Left lung (tissue), 10 donors: ENCODE results near the gene TTYH1. TPM values are rescaled to one million over a fixed set of nuclear protein-coding genes. Genes with fewer than 3 reads are reported as not detected.

ENCODE experiments used
- ATAC-seq: fragments of 200-7000 bp; cut with Tn5 transposase; one replicate; pipeline ENCODE4 v1.9.1; 2020; ENCODE audit warnings: moderate library complexity
- DNase-seq, 4 donors: peaks; one replicate each; pipeline ENCODE4 v3.0.0-alpha.2; 2013 to 2020
- H3K27ac ChIP-seq, 2 donors: fragments of 200-600 bp; sonication (generic) in 1 of 2; one replicate each; pipeline versions ENCODE4 v1.5.0 to v1.8.0; 2020 to 2021
- H3K27me3 ChIP-seq, 2 donors: fragments of 200-600 bp; sonication (generic) in 1 of 2; one replicate each; pipeline versions ENCODE4 v1.5.0 to v1.8.0; 2020 to 2021
- H3K36me3 ChIP-seq, 2 donors: fragments of 200-600 bp; sonication (generic) in 1 of 2; one replicate each; pipeline versions ENCODE4 v1.5.0 to v1.8.0; 2020 to 2021
- H3K4me1 ChIP-seq, 2 donors: fragments of 200-600 bp; one replicate each; pipeline ENCODE4 v1.8.0; 2021
- H3K4me3 ChIP-seq, 2 donors: fragments of 200-600 bp; sonication (generic) in 1 of 2; one replicate each; pipeline versions ENCODE4 v1.5.0 to v1.8.0; 2020 to 2021; ENCODE audit warnings: mild to moderate bottlenecking in 1 of 2
- H3K9me3 ChIP-seq, 2 donors: fragments of 200-600 bp; sonication (generic) in 1 of 2; one replicate each; pipeline versions ENCODE4 v1.5.0 to v1.8.0; 2020 to 2021
- intact Hi-C, 2 donors: fragments of 100-400 bp; cut with DNase I; formaldehyde crosslinking; loops; one replicate each; pipeline versions ENCODE4 v1.11.2 to v1.14.2; 2022
- polyA plus RNA-seq, 6 donors: library from polyadenylated mRNA; unstranded; fragments of 120-200 nt; gene quantifications; one replicate each; pipeline ENCODE4 v1.2.1, GENCODE V29; 2013; ENCODE audit not compliant: insufficient read length in 6 of 6
- total RNA-seq, 2 donors: library from RNA; stranded (reverse); fragmentation: NEBNext Ultra II Directional; extraction: Animal tissue kit (Norgen Biotek cat#: 25700); gene quantifications; one replicate each; pipeline ENCODE4 v1.2.1, GENCODE V29; 2021
- TF ChIP-seq, protein P1 (sequence below), 2 donors: fragments of 200-600 bp; sonication (generic) in 1 of 2; IDR thresholded peaks; one replicate each; pipeline versions ENCODE4 v1.5.0 to v1.8.0; 2021; ENCODE audit warnings: antibody characterized with exemption in 2 of 2
- donor health status: DM: no; HTN: yes; CAD: no.
- donor health status: DM: no; HTN: no; CAD: no.

The TTYH1 gene
- total and polyA plus RNA-seq, 8 donors = 2.3 to 13.4 (median 4.7) TPM; not detected in 2

DNA sequence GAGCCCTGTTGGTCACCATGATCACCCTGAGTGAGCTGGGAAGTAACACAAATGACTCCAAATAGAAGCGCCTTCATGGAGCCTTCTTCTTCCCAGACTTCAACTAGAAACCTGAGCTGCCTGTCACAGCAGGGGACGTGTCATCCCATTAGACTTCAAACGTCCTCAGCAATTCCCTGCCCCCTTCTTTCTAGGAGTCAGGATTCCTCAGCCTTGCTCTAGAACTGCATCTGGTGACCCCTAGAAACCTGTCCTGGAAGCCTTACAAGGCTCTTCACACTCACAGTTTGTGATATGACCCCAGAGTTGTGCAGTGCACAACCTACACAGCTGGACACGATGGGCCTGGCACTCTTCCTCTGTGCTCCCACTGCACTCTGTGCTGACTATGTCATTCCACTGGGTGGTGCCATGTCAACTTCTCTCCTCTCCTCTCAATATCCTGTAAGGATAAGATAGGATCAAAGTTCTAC, 23.6 kb upstream of the TTYH1 start:
- DNase-seq (no peak), ATAC-seq (no peak)
- no peak overlapping the region for H3K27ac ChIP-seq
- TF ChIP-seq, protein P1, sequence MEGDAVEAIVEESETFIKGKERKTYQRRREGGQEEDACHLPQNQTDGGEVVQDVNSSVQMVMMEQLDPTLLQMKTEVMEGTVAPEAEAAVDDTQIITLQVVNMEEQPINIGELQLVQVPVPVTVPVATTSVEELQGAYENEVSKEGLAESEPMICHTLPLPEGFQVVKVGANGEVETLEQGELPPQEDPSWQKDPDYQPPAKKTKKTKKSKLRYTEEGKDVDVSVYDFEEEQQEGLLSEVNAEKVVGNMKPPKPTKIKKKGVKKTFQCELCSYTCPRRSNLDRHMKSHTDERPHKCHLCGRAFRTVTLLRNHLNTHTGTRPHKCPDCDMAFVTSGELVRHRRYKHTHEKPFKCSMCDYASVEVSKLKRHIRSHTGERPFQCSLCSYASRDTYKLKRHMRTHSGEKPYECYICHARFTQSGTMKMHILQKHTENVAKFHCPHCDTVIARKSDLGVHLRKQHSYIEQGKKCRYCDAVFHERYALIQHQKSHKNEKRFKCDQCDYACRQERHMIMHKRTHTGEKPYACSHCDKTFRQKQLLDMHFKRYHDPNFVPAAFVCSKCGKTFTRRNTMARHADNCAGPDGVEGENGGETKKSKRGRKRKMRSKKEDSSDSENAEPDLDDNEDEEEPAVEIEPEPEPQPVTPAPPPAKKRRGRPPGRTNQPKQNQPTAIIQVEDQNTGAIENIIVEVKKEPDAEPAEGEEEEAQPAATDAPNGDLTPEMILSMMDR (IDR thresholded peaks at IDR 0.05) = no peak
- H3K4me3 ChIP-seq = no peak overlapping the region
- H3K27me3 ChIP-seq = peaks cover 4 to 90% of the 10 kb centered on the region in 2 donors
- peaks cover 0 to 45% of the 10 kb centered on the region in 2 donors for H3K4me1 ChIP-seq
- H3K36me3 ChIP-seq = no peaks in the 10 kb centered on the region
- no peaks in the 10 kb centered on the region for H3K9me3 ChIP-seq
- intact Hi-C loops = loop anchor here in 1 of 2 donors (10.0 kb wide), 1 partner anchor 67 kb away; no protein-coding TSS in a partner anchor

DNA sequence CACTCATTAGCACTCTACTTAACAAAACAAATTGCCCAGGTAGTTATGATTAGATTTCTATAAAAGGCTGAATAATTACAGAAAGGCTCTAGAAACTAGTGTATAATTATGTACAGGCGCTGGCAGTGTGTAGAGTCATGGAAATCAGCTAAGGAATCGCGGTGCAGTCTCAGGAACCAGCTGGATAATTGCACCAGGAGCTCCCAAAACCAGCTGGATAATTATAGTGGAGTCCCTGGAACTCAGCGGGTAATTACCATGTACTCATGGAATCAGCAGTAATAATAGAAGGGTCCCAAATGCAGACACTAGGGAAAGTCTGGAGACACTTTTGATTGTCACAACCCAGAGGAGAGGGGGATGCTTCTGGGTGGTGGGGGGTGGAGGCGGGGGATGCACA, 23.2 kb upstream of the TTYH1 start:
- DNase-seq (no peak), ATAC-seq (no peak)
- TF ChIP-seq, protein P1 (IDR thresholded peaks at IDR 0.05) = no peak
- peaks cover 0 to 40% of the 10 kb centered on the region in 2 donors for H3K4me1 ChIP-seq
- H3K27ac ChIP-seq = no peak overlapping the region
- intact Hi-C loops = loop anchor here in 1 of 2 donors (10.0 kb wide), 1 partner anchor 67 kb away; no protein-coding TSS in a partner anchor
- no peak overlapping the region for H3K4me3 ChIP-seq
- peaks cover 4 to 90% of the 10 kb centered on the region in 2 donors for H3K27me3 ChIP-seq
- H3K36me3 ChIP-seq = no peaks in the 10 kb centered on the region
- H3K9me3 ChIP-seq = no peaks in the 10 kb centered on the region

DNA sequence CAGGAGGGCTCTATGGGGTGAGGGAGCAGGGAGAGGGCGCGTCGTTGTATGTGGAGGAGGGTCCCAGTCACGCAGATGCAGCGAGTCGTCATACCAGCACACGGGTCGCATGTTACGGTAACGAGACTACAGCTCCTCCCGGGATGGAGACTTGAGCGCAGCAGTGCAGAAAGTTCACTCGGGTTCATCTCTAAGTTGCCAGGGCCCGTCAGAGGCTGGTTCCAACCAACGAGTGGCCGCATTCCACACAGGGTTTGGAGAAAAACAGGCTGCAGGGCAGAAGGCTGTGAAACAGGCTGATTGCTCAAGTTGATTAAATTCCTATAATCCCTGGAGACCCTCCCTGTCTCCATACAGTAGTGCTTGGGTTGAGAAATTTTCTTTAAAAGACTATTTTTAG, 21.9 kb upstream of the TTYH1 start:
- ATAC-seq = no peak
- no peaks in the 10 kb centered on the region for H3K36me3 ChIP-seq

DNA sequence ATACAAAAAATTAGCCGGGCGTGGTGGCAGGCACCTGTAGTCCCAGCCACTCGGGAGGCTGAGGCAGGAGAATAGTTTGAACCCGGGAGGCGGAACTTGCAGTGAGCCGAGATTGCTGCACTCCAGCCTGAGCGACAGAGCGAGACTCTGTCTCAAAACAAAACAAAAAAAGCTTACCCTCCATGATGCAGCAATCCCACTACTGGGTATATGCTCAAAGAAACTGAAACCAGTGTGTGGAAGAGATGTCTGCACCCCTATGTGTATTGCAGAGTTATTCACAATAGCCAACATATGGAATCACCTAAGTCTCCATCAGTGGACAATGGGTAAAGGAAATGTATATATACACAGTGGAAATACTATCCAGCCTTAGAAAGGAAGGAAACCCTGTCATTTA, 19.6 kb upstream of the TTYH1 start:
- Histone ChIP-seq H3K4me1 (peaks cover 0 to 6% of the 10 kb centered on the region in 2 donors), H3K27me3 (peaks cover 0 to 65% of the 10 kb centered on the region in 2 donors)
- intact Hi-C loops = loop anchor here in 1 of 2 donors (10.0 kb wide), 1 partner anchor 71 kb away; no protein-coding TSS in a partner anchor

More for the DNA sequence above, 21.9 kb upstream of the TTYH1 start:
- H3K27me3 ChIP-seq = peaks cover 2 to 86% of the 10 kb centered on the region in 2 donors
- TF ChIP-seq, protein P1 (IDR thresholded peaks at IDR 0.05) = no peak
- DNase-seq = no peak
- H3K4me3 ChIP-seq = no peak overlapping the region
- H3K9me3 ChIP-seq = no peaks in the 10 kb centered on the region
- H3K27ac ChIP-seq = no peak overlapping the region
- intact Hi-C loops = loop anchor here in 1 of 2 donors (10.0 kb wide), 1 partner anchor 69 kb away; no protein-coding TSS in a partner anchor
- H3K4me1 ChIP-seq = peaks cover 0 to 28% of the 10 kb centered on the region in 2 donors

DNA sequence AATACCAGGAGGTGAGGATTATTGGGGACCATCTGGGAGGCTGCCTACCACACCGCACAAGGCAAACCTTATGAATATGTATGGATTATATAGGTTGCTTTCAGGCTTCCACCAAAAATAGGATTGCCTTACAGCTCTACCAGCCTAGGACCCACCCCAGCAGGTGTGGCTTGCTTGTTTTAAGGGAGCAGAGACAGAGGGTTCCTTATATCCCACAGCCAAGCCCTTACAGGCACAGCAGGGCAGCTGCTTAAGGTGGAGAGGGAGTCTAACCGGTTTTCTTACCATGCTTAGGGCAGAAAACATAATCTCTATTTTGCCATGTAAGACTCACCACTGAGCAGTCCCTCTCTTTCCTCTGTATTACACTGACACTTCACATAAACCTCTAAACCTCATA, 16.1 kb upstream of the TTYH1 start:
- H3K4me3 ChIP-seq = no peak overlapping the region
- intact Hi-C loops = loop anchor here in 1 of 2 donors (10.0 kb wide), 1 partner anchor 74 kb away; no protein-coding TSS in a partner anchor

More for the DNA sequence above, 19.6 kb upstream of the TTYH1 start:
- ATAC-seq = no peak
- Histone ChIP-seq H3K4me3 (no peak overlapping the region), H3K36me3 (no peaks in the 10 kb centered on the region), H3K27ac (no peak overlapping the region), H3K9me3 (no peaks in the 10 kb centered on the region)
- TF ChIP-seq, protein P1 (IDR thresholded peaks at IDR 0.05) = no peak
- no peak for DNase-seq

More for the DNA sequence above, 16.1 kb upstream of the TTYH1 start:
- DNase-seq (peak in 1 of 4 donors; percentile 39), ATAC-seq (no peak)
- Histone ChIP-seq H3K9me3 (no peaks in the 10 kb centered on the region), H3K36me3 (no peaks in the 10 kb centered on the region), H3K4me1 (no peaks in the 10 kb centered on the region), H3K27me3 (peaks cover 0 to 41% of the 10 kb centered on the region in 2 donors), H3K27ac (no peak overlapping the region)
- TF ChIP-seq, protein P1 (IDR thresholded peaks at IDR 0.05) = no peak
